Upper lobe of right lung (tissue), 1 donor: ENCODE measurements around the gene CEMP1. TPM values are rescaled to one million over a fixed set of nuclear protein-coding genes. Genes with fewer than 3 reads are reported as not detected.

Experiments
- ATAC-seq: fragments of 200-7000 bp; cut with Tn5 transposase; one replicate; pipeline ENCODE4 v1.9.1; 2020; ENCODE audit warnings: mild to moderate bottlenecking, moderate library complexity
- DNase-seq: peaks from one replicate; pipeline ENCODE4 v3.0.0-alpha.2; 2020
- H3K27ac ChIP-seq: fragments of 200-600 bp; one replicate; pipeline ENCODE4 v1.8.0; 2022
- H3K27me3 ChIP-seq: fragments of 200-600 bp; one replicate; pipeline ENCODE4 v1.8.0; 2022; ENCODE audit warnings: mild to moderate bottlenecking
- H3K36me3 ChIP-seq: fragments of 200-600 bp; one replicate; pipeline ENCODE4 v1.8.0; 2022
- H3K4me1 ChIP-seq: fragments of 200-600 bp; one replicate; pipeline ENCODE4 v1.8.0; 2022
- H3K4me3 ChIP-seq: fragments of 200-600 bp; one replicate; pipeline ENCODE4 v1.8.0; 2022; ENCODE audit warnings: mild to moderate bottlenecking
- H3K9me3 ChIP-seq: fragments of 200-600 bp; one replicate; pipeline ENCODE4 v1.8.0; 2022
- CTCF ChIP-seq: fragments of 200-600 bp; IDR thresholded peaks from one replicate; pipeline ENCODE4 v1.8.0; 2022; ENCODE audit warnings: antibody characterized with exemption
- intact Hi-C: fragments of 100-400 bp; cut with DNase I; formaldehyde crosslinking; loops from one replicate; pipeline ENCODE4 v1.11.0; 2022
- total RNA-seq: library from RNA; stranded (reverse); fragmentation: NEBNext Ultra II Directional; extraction: Animal tissue kit (Norgen Biotek cat#: 25700); gene quantifications from one replicate; pipeline ENCODE4 v1.2.1, GENCODE V29; 2021
- donor health status: DM: no; HTN: yes; CAD: no; lungs with severe emphysema.

The CEMP1 gene
- total RNA-seq, 1 donor from 2014 or later = 1.4 TPM

- no peak for TF ChIP-seq CTCF
- DNase-seq (peak; percentile 63), ATAC-seq (no peak)
- Histone ChIP-seq H3K36me3 (peaks cover 60% of the 10 kb centered on the region), H3K4me1 (peaks cover 4% of the 10 kb centered on the region), H3K4me3 (no peak overlapping the region), H3K27me3 (no peaks in the 10 kb centered on the region), H3K9me3 (no peaks in the 10 kb centered on the region), H3K27ac (no peak overlapping the region)
- intact Hi-C loops = no loop called here
Observed at GRCh38 chr16:2528161-2529060, 2.8 kb downstream of the CEMP1 start.

- Histone ChIP-seq H3K27me3 (no peaks in the 10 kb centered on the region), H3K27ac (no peak overlapping the region), H3K4me1 (peaks cover 4% of the 10 kb centered on the region), H3K9me3 (no peaks in the 10 kb centered on the region), H3K36me3 (peaks cover 67% of the 10 kb centered on the region), H3K4me3 (no peak overlapping the region)
- intact Hi-C loops = no loop called here
- TF ChIP-seq CTCF = no peak
- DNase-seq (peak; percentile 65), ATAC-seq (no peak)
Observed at GRCh38 chr16:2527784-2528100, 3.5 kb downstream of the CEMP1 start.

GRCh38 chr16:2527071-2527783, 4.0 kb downstream of the CEMP1 start:
- Histone ChIP-seq H3K9me3 (no peaks in the 10 kb centered on the region), H3K4me1 (peaks cover 4% of the 10 kb centered on the region), H3K27me3 (no peaks in the 10 kb centered on the region), H3K36me3 (peaks cover 72% of the 10 kb centered on the region), H3K4me3 (no peak overlapping the region), H3K27ac (no peak overlapping the region)
- DNase-seq (no peak), ATAC-seq (no peak)
- TF ChIP-seq CTCF = no peak
- intact Hi-C loops = no loop called here

- no peak overlapping the region for H3K4me3 ChIP-seq
- H3K4me1 ChIP-seq = peaks cover 6% of the 10 kb centered on the region
- peaks cover 73% of the 10 kb centered on the region for H3K36me3 ChIP-seq
- intact Hi-C loops = no loop called here
- H3K27ac ChIP-seq = no peak overlapping the region
- H3K27me3 ChIP-seq = no peaks in the 10 kb centered on the region
- DNase-seq = peak; percentile 74
- peak; percentile 74 for ATAC-seq
- H3K9me3 ChIP-seq = no peaks in the 10 kb centered on the region
- TF ChIP-seq CTCF = no peak
Observed at GRCh38 chr16:2526135-2526534, 5.1 kb downstream of the CEMP1 start.

- DNase-seq (no peak), ATAC-seq (no peak)
- Histone ChIP-seq H3K27me3 (no peaks in the 10 kb centered on the region), H3K27ac (no peak overlapping the region), H3K4me1 (peaks cover 13% of the 10 kb centered on the region), H3K4me3 (no peak overlapping the region), H3K36me3 (peaks cover 70% of the 10 kb centered on the region), H3K9me3 (no peaks in the 10 kb centered on the region)
- TF ChIP-seq CTCF = no peak
- intact Hi-C loops = no loop called here
Observed at GRCh38 chr16:2524339-2524938, 6.8 kb downstream of the CEMP1 start.
